Stomach (tissue), 9 donors: ENCODE measurements around the gene MYO5C. TPM values are rescaled to one million over a fixed set of nuclear protein-coding genes. Genes with fewer than 3 reads are reported as not detected.

ENCODE experiments used
- DNase-seq, 2 donors: peaks; one replicate each; pipeline versions ENCODE4 v3.0.0 to v3.0.0-alpha.2; 2013 to 2019
- H3K27ac ChIP-seq, 5 donors: fragments of 200-600 bp in 4 of 5; sonication (generic) in 4 of 5; one replicate each; pipeline ENCODE4 v1.5.1; 2013 to 2019; ENCODE audit warnings: mild to moderate bottlenecking in 1 of 5, moderate library complexity in 1 of 5
- H3K27me3 ChIP-seq, 3 donors: fragments of 200-600 bp; sonication (generic); one replicate each; pipeline ENCODE4 v1.5.1; 2017 to 2019; ENCODE audit warnings: mixed run types in 1 of 3
- H3K36me3 ChIP-seq, 4 donors: fragments of 200-600 bp; sonication (generic); 1 replicate in 3 of 4; 2 replicates in 1 of 4; pipeline ENCODE4 v1.5.1; 2016 to 2019
- H3K4me1 ChIP-seq, 4 donors: fragments of 200-600 bp; sonication (generic); one replicate each; pipeline ENCODE4 v1.5.1; 2016 to 2019
- H3K4me3 ChIP-seq, 4 donors: fragments of 200-600 bp; sonication (generic) in 3 of 4; one replicate each; pipeline ENCODE4 v1.5.1; 2016 to 2019; ENCODE audit warnings: mild to moderate bottlenecking in 1 of 4
- H3K9me3 ChIP-seq, 4 donors: fragments of 200-600 bp; sonication (generic); one replicate each; pipeline ENCODE4 v1.5.1; 2016 to 2019
- CTCF ChIP-seq, 7 experiments: fragments of 450-650 bp in 4 of 7; fragments of 200-600 bp in 3 of 7; sonication (generic) in 3 of 7; IDR thresholded peaks; one replicate each; pipeline ENCODE4 v1.5.1; 2016 to 2019; ENCODE audit warnings: antibody characterized with exemption in 7 of 7, control low read depth in 2 of 7, mild to moderate bottlenecking in 1 of 7
- EP300 ChIP-seq: sonication (generic); formaldehyde crosslinking; IDR thresholded peaks from one replicate; pipeline ENCODE4 v1.6.1; 2017; ENCODE audit warnings: antibody characterized with exemption
- POLR2A ChIP-seq, 4 donors: fragments of 450-650 bp; IDR thresholded peaks; one replicate each; pipeline ENCODE4 v1.6.1; 2016; ENCODE audit warnings: antibody characterized with exemption in 4 of 4, control low read depth in 2 of 4, mild to moderate bottlenecking in 1 of 4, moderate library complexity in 1 of 4
- POLR2AphosphoS5 ChIP-seq, 3 donors: sonication (generic); formaldehyde crosslinking; IDR thresholded peaks; one replicate each; pipeline ENCODE4 v1.6.1; 2016; ENCODE audit warnings: antibody characterized with exemption in 3 of 3
- WGBS, 5 donors: extraction: QIAGEN DNeasy Blood & Tissue Kit in 3 of 5; methylation state at CpG; one replicate each; pipeline versions ENCODE4 v1.1.5 to v1.1.7; 2013 to 2018; 5-methylcytosine and 5-hydroxymethylcytosine counted together
- intact Hi-C: fragments of 100-400 bp; cut with DNase I; formaldehyde crosslinking; loops from one replicate; pipeline ENCODE4 v1.15.1; 2023; ENCODE audit warnings: low total_unique reads
- polyA plus RNA-seq, 3 donors: library from polyadenylated mRNA; stranded (reverse); fragments of 200-250 nt; gene quantifications; one replicate each; pipeline ENCODE4 v1.2.3, GENCODE V29; 2013
- total RNA-seq, 5 donors: library from RNA; depleted of rRNA; stranded (reverse); fragments of >200 nt; gene quantifications; one replicate each; pipeline versions ENCODE4 v1.1.0 to v1.2.3, GENCODE V29; 2014 to 2016
- donor health status: healthy with polysubstance abuse.
- donor health status: Bipolar disorder and iron deficiency.
- donor health status: healthy.

MYO5C gene
- total and polyA plus RNA-seq, 8 donors: 4.3 to 148 (median 25.6) TPM

GRCh38 chr15:52261026-52261425 is 34.6 kb downstream of the MYO5C start:
- Histone ChIP-seq H3K27ac (peak overlapping the region in 4 of 5 donors; percentile 71 to 84 (median 74)), H3K4me3 (no peak overlapping the region)
- TF ChIP-seq EP300 (no peak), POLR2AphosphoS5 (IDR thresholded peaks at IDR 0.05) (no peak), POLR2A (IDR thresholded peaks at IDR 0.05) (no peak), CTCF (IDR thresholded peaks at IDR 0.05) (no peak)

GRCh38 chr15:52259503-52259902 is 36.1 kb downstream of the MYO5C start:
- WGBS, 5 donors: 60 to 76% (median 66%) methylated on average over 4 of the region's 4 CpGs

More at GRCh38 chr15:52261026-52261425, 34.6 kb downstream of the MYO5C start:
- Histone ChIP-seq H3K36me3 (peaks cover 0 to 26% (median 9%) of the 10 kb centered on the region in 4 donors), H3K27me3 (no peaks in the 10 kb centered on the region), H3K9me3 (no peaks in the 10 kb centered on the region), H3K4me1 (peaks cover 15 to 50% (median 35%) of the 10 kb centered on the region in 4 donors)
- 93 to 100% (median 94%) methylated on average over 9 to 10 of the region's 10 CpGs for WGBS, 5 donors
- intact Hi-C loops: loop anchor here (10.0 kb wide), 1 partner anchor 64 kb away; no protein-coding TSS in a partner anchor
- DNase-seq: no peak

GRCh38 chr15:52258461-52258860 is 37.1 kb downstream of the MYO5C start:
- Histone ChIP-seq H3K4me3 (no peak overlapping the region), H3K36me3 (peaks cover 0 to 27% (median 11%) of the 10 kb centered on the region in 4 donors)

More at GRCh38 chr15:52259503-52259902, 36.1 kb downstream of the MYO5C start:
- intact Hi-C loops: loop anchor here (10.0 kb wide), 1 partner anchor 475 kb away; no protein-coding TSS in a partner anchor
- H3K4me3 ChIP-seq: no peak overlapping the region
- no peaks in the 10 kb centered on the region for H3K9me3 ChIP-seq
- DNase-seq: no peak
- no peaks in the 10 kb centered on the region for H3K27me3 ChIP-seq
- peaks cover 0 to 17% (median 5%) of the 10 kb centered on the region in 4 donors for H3K36me3 ChIP-seq
- TF ChIP-seq EP300 (no peak), CTCF (IDR thresholded peaks at IDR 0.05) (no peak)
- no peak overlapping the region for H3K27ac ChIP-seq
- peaks cover 15 to 54% (median 35%) of the 10 kb centered on the region in 4 donors for H3K4me1 ChIP-seq

GRCh38 chr15:52257734-52258062 is 37.9 kb downstream of the MYO5C start:
- no peaks in the 10 kb centered on the region for H3K27me3 ChIP-seq
- intact Hi-C loops: loop anchor here (10.0 kb wide), 1 partner anchor 477 kb away; no protein-coding TSS in a partner anchor
- no peak for DNase-seq

More at GRCh38 chr15:52258461-52258860, 37.1 kb downstream of the MYO5C start:
- no peaks in the 10 kb centered on the region for H3K27me3 ChIP-seq
- intact Hi-C loops: loop anchor here (10.0 kb wide), 1 partner anchor 476 kb away; no protein-coding TSS in a partner anchor
- H3K27ac ChIP-seq: no peak overlapping the region
- H3K9me3 ChIP-seq: no peaks in the 10 kb centered on the region
- TF ChIP-seq EP300 (no peak), CTCF (IDR thresholded peaks at IDR 0.05) (no peak), POLR2AphosphoS5 (IDR thresholded peaks at IDR 0.05) (no peak), POLR2A (IDR thresholded peaks at IDR 0.05) (no peak)
- H3K4me1 ChIP-seq: peaks cover 15 to 55% (median 30%) of the 10 kb centered on the region in 4 donors
- 89 to 95% (median 93%) methylated on average over 4 to 5 of the region's 5 CpGs for WGBS, 5 donors
- no peak for DNase-seq

More at GRCh38 chr15:52257734-52258062, 37.9 kb downstream of the MYO5C start:
- no peaks in the 10 kb centered on the region for H3K9me3 ChIP-seq
- H3K4me3 ChIP-seq: no peak overlapping the region
- TF ChIP-seq POLR2A (IDR thresholded peaks at IDR 0.05) (no peak), POLR2AphosphoS5 (IDR thresholded peaks at IDR 0.05) (no peak), CTCF (IDR thresholded peaks at IDR 0.05) (no peak), EP300 (no peak)
- H3K27ac ChIP-seq: peak overlapping the region in 1 of 5 donors; percentile 19
- WGBS, 5 donors: 60 to 74% (median 63%) methylated on average over 5 of the region's 5 CpGs
- H3K36me3 ChIP-seq: peaks cover 0 to 27% (median 12%) of the 10 kb centered on the region in 4 donors
- peaks cover 12 to 55% (median 25%) of the 10 kb centered on the region in 4 donors for H3K4me1 ChIP-seq
